ENCODE results near the gene LAMC3. TPM values are rescaled to one million over a fixed set of nuclear protein-coding genes. Genes with fewer than 3 reads are reported as not detected.
A peak's percentile ranks its signal among the peaks of the same experiment; 100 is the strongest.

LAMC3 gene
- total RNA-seq, 4 donors from 2014 or later, result under 0.01 to 0.78 (median 0.50) TPM; not detected in 1

DNA sequence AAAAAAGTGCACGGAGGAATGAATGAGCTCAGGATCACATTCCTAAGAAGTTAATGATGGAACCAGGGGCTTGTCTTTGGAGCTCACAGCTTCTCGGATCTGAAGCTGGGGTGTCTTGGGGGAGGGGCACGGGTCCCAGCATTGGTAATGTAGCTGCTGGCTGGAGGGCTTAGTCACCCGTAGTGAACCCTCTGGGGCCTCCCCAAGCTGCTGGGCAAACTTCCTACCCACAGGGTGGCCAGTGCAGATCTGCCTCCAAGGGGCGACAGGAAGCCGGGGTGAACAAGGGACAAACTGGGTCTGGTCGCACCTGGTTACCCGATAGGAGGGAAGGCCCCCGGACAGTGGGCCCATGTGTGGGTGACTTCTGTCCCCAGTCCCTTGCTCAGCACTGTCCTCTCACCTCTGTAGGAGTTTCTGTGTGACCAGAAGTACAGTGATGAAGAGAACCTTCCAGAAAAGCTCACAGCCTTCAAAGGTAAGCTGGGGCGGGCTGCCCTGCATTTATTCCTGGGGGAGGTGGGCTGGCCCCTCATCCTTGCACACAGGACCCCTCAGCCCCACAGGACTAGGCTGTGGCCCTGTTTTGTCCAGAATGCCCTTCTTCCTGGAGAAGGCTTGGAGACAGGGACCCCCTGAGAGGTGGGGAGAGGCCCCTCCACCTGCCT lies 102.3 kb downstream of the LAMC3 start:
- H3K4me1 ChIP-seq, result no peaks in the 10 kb centered on the region
- TF ChIP-seq POLR2AphosphoS5 (IDR thresholded peaks at IDR 0.05) (no peak), EP300 (IDR thresholded peaks at IDR 0.05) (no peak), POLR2A (IDR thresholded peaks at IDR 0.05) (no peak)
- TF ChIP-seq, protein P1, sequence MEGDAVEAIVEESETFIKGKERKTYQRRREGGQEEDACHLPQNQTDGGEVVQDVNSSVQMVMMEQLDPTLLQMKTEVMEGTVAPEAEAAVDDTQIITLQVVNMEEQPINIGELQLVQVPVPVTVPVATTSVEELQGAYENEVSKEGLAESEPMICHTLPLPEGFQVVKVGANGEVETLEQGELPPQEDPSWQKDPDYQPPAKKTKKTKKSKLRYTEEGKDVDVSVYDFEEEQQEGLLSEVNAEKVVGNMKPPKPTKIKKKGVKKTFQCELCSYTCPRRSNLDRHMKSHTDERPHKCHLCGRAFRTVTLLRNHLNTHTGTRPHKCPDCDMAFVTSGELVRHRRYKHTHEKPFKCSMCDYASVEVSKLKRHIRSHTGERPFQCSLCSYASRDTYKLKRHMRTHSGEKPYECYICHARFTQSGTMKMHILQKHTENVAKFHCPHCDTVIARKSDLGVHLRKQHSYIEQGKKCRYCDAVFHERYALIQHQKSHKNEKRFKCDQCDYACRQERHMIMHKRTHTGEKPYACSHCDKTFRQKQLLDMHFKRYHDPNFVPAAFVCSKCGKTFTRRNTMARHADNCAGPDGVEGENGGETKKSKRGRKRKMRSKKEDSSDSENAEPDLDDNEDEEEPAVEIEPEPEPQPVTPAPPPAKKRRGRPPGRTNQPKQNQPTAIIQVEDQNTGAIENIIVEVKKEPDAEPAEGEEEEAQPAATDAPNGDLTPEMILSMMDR (IDR thresholded peaks at IDR 0.05), result no peak
- 27 to 54% methylated on average over 3 of the region's 10 CpGs for WGBS, 2 donors (ENCODE audit: low coverage in 1 of 2)
- H3K36me3 ChIP-seq, result no peaks in the 10 kb centered on the region
- peak overlapping the region in 1 of 4 donors; percentile 21 for H3K27ac ChIP-seq
- H3K27me3 ChIP-seq, result peaks cover 11% of the 10 kb centered on the region
- no peak overlapping the region for H3K4me3 ChIP-seq
- ATAC-seq, result no peak
- H3K9me3 ChIP-seq, result no peaks in the 10 kb centered on the region

DNA sequence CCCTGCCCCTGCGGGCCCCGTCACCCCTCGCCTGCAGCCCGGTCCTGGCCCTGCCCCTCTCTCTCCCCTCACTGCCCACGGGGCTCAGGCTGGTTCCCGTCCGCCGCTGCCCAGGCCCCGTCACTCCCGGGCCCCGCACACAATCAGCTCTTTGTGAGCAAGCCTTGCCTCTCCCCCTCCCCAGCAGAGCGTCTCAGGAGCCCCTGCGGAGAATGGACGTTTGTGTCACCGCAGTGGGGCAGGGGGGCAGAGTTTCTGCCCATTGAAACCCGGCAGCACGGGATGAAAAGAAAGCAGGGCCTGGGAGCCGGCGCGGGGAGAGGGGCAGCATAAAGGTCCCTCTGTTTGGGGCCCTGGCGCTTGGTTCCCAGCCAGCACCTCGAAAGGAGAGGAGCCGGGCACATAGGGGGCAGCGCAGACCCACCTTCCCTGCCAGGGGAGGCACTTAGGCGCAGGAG lies 102.9 kb downstream of the LAMC3 start:
- peaks cover 11% of the 10 kb centered on the region for H3K27me3 ChIP-seq
- peak overlapping the region in 2 of 4 donors; percentile 21 to 43 for H3K27ac ChIP-seq
- 83% methylated on average over 1 of the region's 25 CpGs; no CpG with 5 or more reads in 1 of the 2 donors for WGBS, 2 donors (ENCODE audit: low coverage in 1 of 2)
- H3K36me3 ChIP-seq, result no peaks in the 10 kb centered on the region
- TF ChIP-seq POLR2A (IDR thresholded peaks at IDR 0.05), result no peak
- TF ChIP-seq EP300 (IDR thresholded peaks at IDR 0.05), result no peak
- TF ChIP-seq, protein P1 (IDR thresholded peaks at IDR 0.05), result no peak
- H3K9me3 ChIP-seq, result no peaks in the 10 kb centered on the region
- H3K4me3 ChIP-seq, result no peak overlapping the region
- ATAC-seq, result no peak
- no peaks in the 10 kb centered on the region for H3K4me1 ChIP-seq

DNA sequence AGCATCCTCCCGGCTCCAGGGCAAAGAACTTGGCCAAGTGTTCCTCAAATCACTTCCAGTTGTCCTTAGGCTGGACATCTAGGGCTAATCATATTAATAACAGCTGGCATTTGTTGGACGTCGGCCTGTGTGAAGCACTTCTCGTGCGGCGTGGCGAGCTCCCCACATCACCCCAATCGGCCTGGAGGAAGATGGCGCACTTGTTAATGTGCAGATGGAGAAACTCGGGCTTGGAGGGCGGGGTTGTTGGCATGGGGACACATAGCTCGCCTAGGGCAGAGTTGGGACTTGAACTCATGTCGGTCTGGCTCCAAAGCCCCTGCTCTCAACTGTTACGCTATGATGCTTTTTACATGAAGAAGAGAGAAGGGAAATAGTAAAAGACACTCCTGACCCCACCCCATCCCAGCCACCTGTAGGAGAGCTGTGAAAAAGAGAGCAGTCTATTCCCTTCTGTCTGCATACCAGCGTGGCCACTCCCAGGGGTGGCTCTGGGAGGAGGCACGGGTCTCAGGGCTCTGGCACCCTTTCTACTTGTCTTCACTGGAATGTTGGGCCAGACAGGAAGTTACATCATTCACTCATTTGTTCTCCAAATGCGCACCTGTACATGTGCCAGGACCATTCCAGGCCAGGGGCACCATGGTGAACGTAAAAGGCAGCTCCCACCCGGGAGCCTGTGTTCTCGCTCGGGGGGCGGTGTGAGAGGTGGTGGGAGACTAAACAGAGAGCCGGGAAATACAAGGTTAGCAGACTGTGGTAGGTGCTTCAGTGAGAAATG lies 103.6 kb downstream of the LAMC3 start:
- no peaks in the 10 kb centered on the region for H3K4me1 ChIP-seq
- TF ChIP-seq POLR2A (IDR thresholded peaks at IDR 0.05), result no peak
- TF ChIP-seq POLR2AphosphoS5 (IDR thresholded peaks at IDR 0.05), result no peak
- TF ChIP-seq, protein P1 (IDR thresholded peaks at IDR 0.05), result no peak
- no peak for TF ChIP-seq EP300 (IDR thresholded peaks at IDR 0.05)
- peak overlapping the region in 2 of 4 donors; percentile 21 to 43 for H3K27ac ChIP-seq
- 84 to 87% methylated on average over 5 to 10 of the region's 23 CpGs for WGBS, 2 donors (ENCODE audit: low coverage in 1 of 2)
- H3K4me3 ChIP-seq, result no peak overlapping the region
- no peaks in the 10 kb centered on the region for H3K9me3 ChIP-seq
- H3K36me3 ChIP-seq, result no peaks in the 10 kb centered on the region
- peaks cover 17% of the 10 kb centered on the region for H3K27me3 ChIP-seq
- no peak for ATAC-seq

DNA sequence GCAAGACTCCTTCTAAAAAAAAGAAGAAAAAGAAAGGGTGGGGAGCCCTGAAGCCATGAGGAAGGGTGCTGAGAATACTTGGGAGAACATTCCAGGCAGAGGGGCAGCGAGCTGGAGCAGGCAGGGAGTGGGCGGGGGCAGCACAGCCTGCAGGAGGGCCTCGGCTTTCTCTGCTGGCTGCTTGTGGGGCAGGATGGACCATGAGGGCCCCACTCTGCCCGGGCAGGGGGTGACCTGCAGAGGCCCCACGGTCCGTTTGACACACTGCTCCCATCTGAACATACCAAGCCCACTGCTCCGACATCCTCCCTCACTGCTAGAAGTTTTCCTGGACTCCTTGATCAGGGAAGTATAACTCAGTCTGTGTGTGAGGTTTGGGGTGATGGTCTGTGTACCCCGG lies 104.7 kb downstream of the LAMC3 start:
- Histone ChIP-seq H3K9me3 (no peaks in the 10 kb centered on the region), H3K27me3 (peaks cover 22% of the 10 kb centered on the region), H3K4me1 (no peaks in the 10 kb centered on the region), H3K36me3 (no peaks in the 10 kb centered on the region), H3K4me3 (no peak overlapping the region), H3K27ac (no peak overlapping the region)
- no peak for TF ChIP-seq POLR2A (IDR thresholded peaks at IDR 0.05)
- no peak for TF ChIP-seq EP300 (IDR thresholded peaks at IDR 0.05)
- TF ChIP-seq POLR2AphosphoS5 (IDR thresholded peaks at IDR 0.05), result no peak
- TF ChIP-seq, protein P1 (IDR thresholded peaks at IDR 0.05), result no peak
- 88 to 93% methylated on average over 3 to 5 of the region's 8 CpGs for WGBS, 2 donors (ENCODE audit: low coverage in 1 of 2)
- ATAC-seq, result no peak
